ENCODE results near the gene ARHGAP18.

DNA sequence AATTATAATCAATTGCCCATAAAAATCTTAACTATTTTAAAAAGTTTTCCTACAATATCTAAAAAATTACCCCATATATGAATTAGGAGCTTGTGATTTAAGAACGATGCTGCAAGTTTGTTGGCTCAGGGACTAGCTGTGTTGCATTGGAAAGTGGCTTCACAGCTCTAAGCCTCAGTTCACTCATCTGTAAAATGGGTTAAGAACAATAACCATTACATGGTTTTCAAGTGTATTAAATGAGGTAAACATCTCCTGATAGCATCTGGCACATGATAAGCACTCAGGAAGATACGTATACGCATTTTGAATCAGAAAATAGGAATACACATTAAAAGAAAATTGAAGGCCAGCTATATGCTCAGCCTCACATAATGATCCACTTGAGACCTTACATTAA, 76.4 kb downstream of the ARHGAP18 start:
- TF ChIP-seq POLR2A (IDR thresholded peaks at IDR 0.05; ENCODE audit: low read length) (no peak), GATA1 (IDR thresholded peaks at IDR 0.05; ENCODE audit: low read depth, low read length) (no peak)
